T-helper 1 cell treated with Interleukin-12 subunit alpha and Interleukin-12 subunit beta and Interleukin-4 antibody, amounts not matched to agents 30 μg/mL and 1 μg/mL, for 36 hours (primary cell): ENCODE results near the gene C16orf89.
"Not testable (repeated sequence)": the region's sequence is repeated elsewhere in the genome, so short reads cannot be mapped to it uniquely, and the experiment has no call there.

Experiments used
- H3K27ac Mint-ChIP-seq: one replicate; pipeline ENCODE4 v1.8.0; 2021; ENCODE audit warnings: mild to moderate bottlenecking, mixed read lengths
- H3K27me3 Mint-ChIP-seq: one replicate; pipeline ENCODE4 v1.8.0; 2021; ENCODE audit warnings: low read depth, mixed read lengths
- H3K36me3 Mint-ChIP-seq: one replicate; pipeline ENCODE4 v1.8.0; 2021; ENCODE audit warnings: low read depth, mixed read lengths
- H3K4me1 Mint-ChIP-seq: one replicate; pipeline ENCODE4 v1.8.0; 2021; ENCODE audit warnings: low read depth, mixed read lengths
- H3K4me3 Mint-ChIP-seq: one replicate; pipeline ENCODE4 v1.8.0; 2021; ENCODE audit warnings: mild to moderate bottlenecking, moderate library complexity, mixed read lengths
- H3K9me3 Mint-ChIP-seq: one replicate; pipeline ENCODE4 v1.8.0; 2021; ENCODE audit warnings: mixed read lengths

The C16orf89 gene

GRCh38 chr16:5058476-5058875, 7.3 kb downstream of the C16orf89 start:
- no peaks in the 10 kb centered on the region for H3K36me3 Mint-ChIP-seq
- no peaks in the 10 kb centered on the region for H3K9me3 Mint-ChIP-seq
- no peaks in the 10 kb centered on the region for H3K4me1 Mint-ChIP-seq
- no peak overlapping the region for H3K27ac Mint-ChIP-seq
- H3K4me3 Mint-ChIP-seq: no peak overlapping the region
- H3K27me3 Mint-ChIP-seq: no peaks in the 10 kb centered on the region

GRCh38 chr16:5056352-5056751, 9.4 kb downstream of the C16orf89 start:
- Mint-ChIP-seq H3K4me3 (no peak overlapping the region), H3K27me3 (no peaks in the 10 kb centered on the region), H3K36me3 (no peaks in the 10 kb centered on the region)

GRCh38 chr16:5054876-5055865, 10.6 kb downstream of the C16orf89 start:
- Mint-ChIP-seq H3K9me3 (no peaks in the 10 kb centered on the region), H3K36me3 (no peaks in the 10 kb centered on the region), H3K27me3 (peaks cover 8% of the 10 kb centered on the region), H3K27ac (no peak overlapping the region), H3K4me1 (no peaks in the 10 kb centered on the region), H3K4me3 (no peak overlapping the region)

More at GRCh38 chr16:5056352-5056751, 9.4 kb downstream of the C16orf89 start:
- no peaks in the 10 kb centered on the region for H3K4me1 Mint-ChIP-seq
- H3K27ac Mint-ChIP-seq: no peak overlapping the region
- H3K9me3 Mint-ChIP-seq: no peaks in the 10 kb centered on the region

GRCh38 chr16:5046914-5047313, 18.8 kb downstream of the C16orf89 start:
- no peak overlapping the region for H3K27ac Mint-ChIP-seq
- H3K36me3 Mint-ChIP-seq: no peaks in the 10 kb centered on the region
- peaks cover 19% of the 10 kb centered on the region for H3K27me3 Mint-ChIP-seq
- H3K9me3 Mint-ChIP-seq: peaks cover 7% of the 10 kb centered on the region
- peaks cover 1% of the 10 kb centered on the region for H3K4me1 Mint-ChIP-seq
- no peak overlapping the region for H3K4me3 Mint-ChIP-seq

- Mint-ChIP-seq H3K9me3 (peaks cover 7% of the 10 kb centered on the region), H3K4me3 (no peak overlapping the region), H3K27ac (no peak overlapping the region), H3K36me3 (no peaks in the 10 kb centered on the region), H3K4me1 (peaks cover 1% of the 10 kb centered on the region), H3K27me3 (peaks cover 15% of the 10 kb centered on the region)
Observed at GRCh38 chr16:5045499-5046115, 20.1 kb downstream of the C16orf89 start.

GRCh38 chr16:5044581-5044980, 21.2 kb downstream of the C16orf89 start:
- H3K9me3 Mint-ChIP-seq, H3K27ac Mint-ChIP-seq, H3K36me3 Mint-ChIP-seq, H3K4me3 Mint-ChIP-seq, H3K4me1 Mint-ChIP-seq, H3K27me3 Mint-ChIP-seq: not testable (repeated sequence)

- peaks cover 7% of the 10 kb centered on the region for H3K9me3 Mint-ChIP-seq
- H3K27ac Mint-ChIP-seq: no peak overlapping the region
- no peaks in the 10 kb centered on the region for H3K36me3 Mint-ChIP-seq
- peaks cover 1% of the 10 kb centered on the region for H3K4me1 Mint-ChIP-seq
- H3K4me3 Mint-ChIP-seq: no peak overlapping the region
- H3K27me3 Mint-ChIP-seq: peaks cover 7% of the 10 kb centered on the region
Observed at GRCh38 chr16:5044011-5044540, 21.7 kb downstream of the C16orf89 start.

- no peaks in the 10 kb centered on the region for H3K4me1 Mint-ChIP-seq
- H3K27ac Mint-ChIP-seq: no peak overlapping the region
- H3K36me3 Mint-ChIP-seq: no peaks in the 10 kb centered on the region
- H3K9me3 Mint-ChIP-seq: no peaks in the 10 kb centered on the region
- no peaks in the 10 kb centered on the region for H3K27me3 Mint-ChIP-seq
- H3K4me3 Mint-ChIP-seq: no peak overlapping the region
Observed at GRCh38 chr16:5042574-5043171, 23.1 kb downstream of the C16orf89 start.

- no peaks in the 10 kb centered on the region for H3K27me3 Mint-ChIP-seq
- H3K4me1 Mint-ChIP-seq: no peaks in the 10 kb centered on the region
- no peak overlapping the region for H3K4me3 Mint-ChIP-seq
- H3K27ac Mint-ChIP-seq: no peak overlapping the region
- no peaks in the 10 kb centered on the region for H3K9me3 Mint-ChIP-seq
- H3K36me3 Mint-ChIP-seq: no peaks in the 10 kb centered on the region
Observed at GRCh38 chr16:5041600-5042133, 24.1 kb downstream of the C16orf89 start.

GRCh38 chr16:5040451-5040850, 25.3 kb downstream of the C16orf89 start:
- H3K36me3 Mint-ChIP-seq: no peaks in the 10 kb centered on the region
- H3K4me1 Mint-ChIP-seq: no peaks in the 10 kb centered on the region
- no peaks in the 10 kb centered on the region for H3K9me3 Mint-ChIP-seq
- H3K27ac Mint-ChIP-seq: no peak overlapping the region
- no peak overlapping the region for H3K4me3 Mint-ChIP-seq
- H3K27me3 Mint-ChIP-seq: no peaks in the 10 kb centered on the region

- no peak overlapping the region for H3K4me3 Mint-ChIP-seq
- H3K27ac Mint-ChIP-seq: no peak overlapping the region
- H3K9me3 Mint-ChIP-seq: no peaks in the 10 kb centered on the region
- H3K27me3 Mint-ChIP-seq: no peaks in the 10 kb centered on the region
- H3K4me1 Mint-ChIP-seq: peaks cover 12% of the 10 kb centered on the region
- no peaks in the 10 kb centered on the region for H3K36me3 Mint-ChIP-seq
Observed at GRCh38 chr16:5036228-5037156, 29.3 kb downstream of the C16orf89 start.

GRCh38 chr16:5035909-5036227, 29.9 kb downstream of the C16orf89 start:
- Mint-ChIP-seq H3K4me3 (peak overlapping the region; percentile 51), H3K9me3 (no peaks in the 10 kb centered on the region), H3K27ac (no peak overlapping the region)

GRCh38 chr16:5034167-5034523, 31.6 kb downstream of the C16orf89 start:
- peak overlapping the region; percentile 79 for H3K4me3 Mint-ChIP-seq
- H3K36me3 Mint-ChIP-seq: no peaks in the 10 kb centered on the region
- H3K9me3 Mint-ChIP-seq: no peaks in the 10 kb centered on the region
- peak overlapping the region; percentile 72 for H3K27ac Mint-ChIP-seq
- peaks cover 12% of the 10 kb centered on the region for H3K4me1 Mint-ChIP-seq
- H3K27me3 Mint-ChIP-seq: no peaks in the 10 kb centered on the region

More at GRCh38 chr16:5035909-5036227, 29.9 kb downstream of the C16orf89 start:
- H3K27me3 Mint-ChIP-seq: no peaks in the 10 kb centered on the region
- peaks cover 12% of the 10 kb centered on the region for H3K4me1 Mint-ChIP-seq
- H3K36me3 Mint-ChIP-seq: no peaks in the 10 kb centered on the region
